CD14-positive monocyte (primary cell): Measurements from ENCODE around the gene DSCAML1. TPM values are rescaled to one million over a fixed set of nuclear protein-coding genes. Genes with fewer than 3 reads are reported as not detected.

Experiments used
- DNase-seq, 3 donors: peaks; one replicate each; pipeline ENCODE4 v3.0.0-alpha.2; 2011 to 2022
- H2AFZ ChIP-seq: 2 replicates; pipeline ENCODE4 v1.6.0; 2012; ENCODE audit warnings: mild to moderate bottlenecking, low read depth, low read length, inconsistent platforms; ENCODE audit not compliant: insufficient read depth, poor library complexity, severe bottlenecking
- H3K27ac ChIP-seq, 2 donors: 1 replicate in 1 of 2; 2 replicates in 1 of 2; pipeline ENCODE4 v1.5.1; 2012 to 2013; ENCODE audit warnings: low read length in 2 of 2, control low read depth in 1 of 2, inconsistent platforms in 1 of 2, low read depth in 1 of 2, mild to moderate bottlenecking in 1 of 2
- H3K27me3 ChIP-seq, 2 donors: one replicate each; pipeline versions ENCODE4 v1.6.0 to v1.6.1; 2011 to 2013; ENCODE audit warnings: low read length in 2 of 2; ENCODE audit not compliant: control insufficient read depth in 2 of 2, insufficient read depth in 2 of 2
- H3K36me3 ChIP-seq, 2 donors: replicated peaks in 1 of 2; 1 replicate in 1 of 2; 2 replicates in 1 of 2; pipeline versions ENCODE4 v1.5.1 to v1.6.1; 2012 to 2013; ENCODE audit warnings: low read length in 2 of 2, control low read depth in 1 of 2, inconsistent platforms in 1 of 2, mild to moderate bottlenecking in 1 of 2; ENCODE audit not compliant: insufficient read depth in 2 of 2, control insufficient read depth in 1 of 2
- H3K4me1 ChIP-seq, 2 donors: 1 replicate in 1 of 2; 2 replicates in 1 of 2; pipeline versions ENCODE4 v1.5.1 to v1.6.1; 2012 to 2013; ENCODE audit warnings: low read length in 2 of 2, control low read depth in 1 of 2, inconsistent platforms in 1 of 2, mild to moderate bottlenecking in 1 of 2, moderate library complexity in 1 of 2; ENCODE audit not compliant: insufficient read depth in 2 of 2, control insufficient read depth in 1 of 2
- H3K4me2 ChIP-seq: replicated peaks from 2 replicates; pipeline ENCODE3; 2012; ENCODE audit warnings: low read length, moderate library complexity, mild to moderate bottlenecking; ENCODE audit not compliant: poor library complexity, severe bottlenecking; ENCODE audit errors: extremely low read depth
- H3K4me3 ChIP-seq, 3 experiments: fragments of 200-600 bp in 1 of 3; sonication (generic) in 1 of 3; replicated peaks in 1 of 3; 1 replicate in 2 of 3; 2 replicates in 1 of 3; pipeline ENCODE4 v1.5.1; 2011 to 2013; ENCODE audit warnings: low read length in 3 of 3, mild to moderate bottlenecking in 3 of 3, control low read depth in 2 of 3, low read depth in 2 of 3, inconsistent platforms in 1 of 3, moderate library complexity in 1 of 3
- H3K79me2 ChIP-seq: 2 replicates; pipeline ENCODE4 v1.6.0; 2012; ENCODE audit warnings: mild to moderate bottlenecking, control low read depth, inconsistent platforms, low read length, moderate library complexity; ENCODE audit not compliant: insufficient read depth
- H3K9ac ChIP-seq: 2 replicates; pipeline ENCODE4 v1.6.0; 2017; ENCODE audit warnings: low read length, mild to moderate bottlenecking; ENCODE audit not compliant: insufficient read depth, poor library complexity, severe bottlenecking
- H3K9me3 ChIP-seq, 2 donors: replicated peaks in 1 of 2; 1 replicate in 1 of 2; 2 replicates in 1 of 2; pipeline versions ENCODE4 v1.5.1 to v1.6.1; 2012 to 2013; ENCODE audit warnings: low read length in 2 of 2, control low read depth in 1 of 2; ENCODE audit not compliant: control insufficient read depth in 1 of 2, insufficient read depth in 1 of 2
- H4K20me1 ChIP-seq: 2 replicates; pipeline ENCODE4 v1.6.0; 2012; ENCODE audit warnings: mild to moderate bottlenecking, low read length, control low read depth, moderate library complexity; ENCODE audit not compliant: insufficient read depth
- H3K27ac Mint-ChIP-seq, 7 donors: one replicate each; pipeline ENCODE4 v1.8.0; 2020; ENCODE audit warnings: mild to moderate bottlenecking in 7 of 7, mixed read lengths in 7 of 7, moderate library complexity in 6 of 7, inconsistent platforms in 2 of 7
- H3K27me3 Mint-ChIP-seq, 3 donors: one replicate each; pipeline ENCODE4 v1.8.0; 2021 to 2022; ENCODE audit warnings: low read depth in 3 of 3, mild to moderate bottlenecking in 3 of 3, mixed read lengths in 3 of 3, moderate library complexity in 3 of 3, inconsistent platforms in 1 of 3
- H3K36me3 Mint-ChIP-seq, 2 donors: one replicate each; pipeline ENCODE4 v1.8.0; 2020; ENCODE audit warnings: mixed read lengths in 2 of 2, inconsistent platforms in 1 of 2, mild to moderate bottlenecking in 1 of 2
- H3K4me1 Mint-ChIP-seq: one replicate; pipeline ENCODE4 v1.8.0; 2020; ENCODE audit warnings: mild to moderate bottlenecking, mixed read lengths
- H3K4me3 Mint-ChIP-seq, 2 donors: one replicate each; pipeline ENCODE4 v1.8.0; 2020; ENCODE audit warnings: mild to moderate bottlenecking in 2 of 2, mixed read lengths in 2 of 2, moderate library complexity in 1 of 2
- H3K9me3 Mint-ChIP-seq, 7 donors: one replicate each; pipeline ENCODE4 v1.8.0; 2020 to 2022; ENCODE audit warnings: mixed read lengths in 7 of 7, mild to moderate bottlenecking in 6 of 7, moderate library complexity in 6 of 7, inconsistent platforms in 2 of 7
- CTCF ChIP-seq: fragments of 200-600 bp; IDR thresholded peaks from one replicate; pipeline ENCODE4 v1.8.0; 2022; ENCODE audit warnings: antibody characterized with exemption, mild to moderate bottlenecking
- WGBS: methylation state at CpG from one replicate; pipeline ENCODE4 v1.1.5; 2013; ENCODE audit warnings: missing lambda C conversion rate; ENCODE audit not compliant: insufficient coverage; 5-methylcytosine and 5-hydroxymethylcytosine counted together
- intact Hi-C, 2 donors: fragments of 100-400 bp; cut with micrococcal nuclease; formaldehyde crosslinking; loops; one replicate each; pipeline versions ENCODE4 v1.15.0 to v1.15.1; 2023
- polyA plus RNA-seq, 3 donors: library from polyadenylated mRNA; depleted of rRNA in 1 of 3; unstranded in 2 of 3; stranded (reverse) in 1 of 3; fragments of 300-500 nt in 2 of 3; fragments of >200 nt in 1 of 3; fragmentation: Illumina TruSeq in 2 of 3; gene quantifications; 1 replicate in 2 of 3; 2 replicates in 1 of 3; pipeline ENCODE4 v1.2.3, GENCODE V29; 2012 to 2021

Gene DSCAML1
- polyA plus RNA-seq, 3 donors = not detected

- H3K9me3 ChIP-seq = no peaks in the 10 kb centered on the region
- Mint-ChIP-seq H3K27me3 (peaks cover 5 to 12% (median 11%) of the 10 kb centered on the region in 3 donors), H3K4me1 (no peaks in the 10 kb centered on the region), H3K9me3 (peaks cover 0 to 2% (median 0%) of the 10 kb centered on the region in 7 donors), H3K4me3 (no peak overlapping the region), H3K36me3 (no peaks in the 10 kb centered on the region), H3K27ac (no peak overlapping the region)
- H3K27me3 ChIP-seq = no peaks in the 10 kb centered on the region
- no peak overlapping the region for H2AFZ ChIP-seq
- no peaks in the 10 kb centered on the region for H4K20me1 ChIP-seq
- H3K36me3 ChIP-seq = no peaks in the 10 kb centered on the region
- intact Hi-C loops = no loop called here
- no peak for DNase-seq
- H3K4me2 ChIP-seq = no peak overlapping the region
- no peak overlapping the region for H3K9ac ChIP-seq
- WGBS = 100% methylated on average over 3 of the region's 4 CpGs
- no peaks in the 10 kb centered on the region for H3K4me1 ChIP-seq
- TF ChIP-seq CTCF = no peak
- no peaks in the 10 kb centered on the region for H3K79me2 ChIP-seq
- H3K27ac ChIP-seq = no peak overlapping the region
- no peak overlapping the region for H3K4me3 ChIP-seq
Observed at GRCh38 chr11:117770061-117770460, 27.0 kb downstream of the DSCAML1 start.

GRCh38 chr11:117769533-117769932 lies 27.5 kb downstream of the DSCAML1 start:
- no peaks in the 10 kb centered on the region for H3K27me3 ChIP-seq
- no peak overlapping the region for H3K4me2 ChIP-seq
- DNase-seq = no peak
- H3K36me3 Mint-ChIP-seq = no peaks in the 10 kb centered on the region
- no peak overlapping the region for H2AFZ ChIP-seq
- H3K36me3 ChIP-seq = no peaks in the 10 kb centered on the region
- intact Hi-C loops = no loop called here
- H3K9ac ChIP-seq = no peak overlapping the region
- H3K9me3 ChIP-seq = no peaks in the 10 kb centered on the region
- WGBS = no CpG with 5 or more reads among the region's 2 CpGs
- no peaks in the 10 kb centered on the region for H3K79me2 ChIP-seq
- H3K27me3 Mint-ChIP-seq = peaks cover 5 to 10% (median 8%) of the 10 kb centered on the region in 3 donors
- H3K4me3 Mint-ChIP-seq = no peak overlapping the region
- TF ChIP-seq CTCF = no peak
- no peaks in the 10 kb centered on the region for H3K4me1 Mint-ChIP-seq
- peaks cover 0 to 2% (median 0%) of the 10 kb centered on the region in 7 donors for H3K9me3 Mint-ChIP-seq
- no peak overlapping the region for H3K4me3 ChIP-seq
- H3K4me1 ChIP-seq = no peaks in the 10 kb centered on the region
- no peaks in the 10 kb centered on the region for H4K20me1 ChIP-seq
- no peak overlapping the region for H3K27ac Mint-ChIP-seq
- H3K27ac ChIP-seq = no peak overlapping the region
